Measurements from ENCODE around the gene CDK1.
A peak's percentile ranks its signal among the peaks of the same experiment; 100 is the strongest.

Gene CDK1

GRCh38 chr10:60777696-60778213 lies 523 bp upstream of the CDK1 start:
- no peak for DNase-seq (ENCODE audit: low read depth, low spot score)

DNA sequence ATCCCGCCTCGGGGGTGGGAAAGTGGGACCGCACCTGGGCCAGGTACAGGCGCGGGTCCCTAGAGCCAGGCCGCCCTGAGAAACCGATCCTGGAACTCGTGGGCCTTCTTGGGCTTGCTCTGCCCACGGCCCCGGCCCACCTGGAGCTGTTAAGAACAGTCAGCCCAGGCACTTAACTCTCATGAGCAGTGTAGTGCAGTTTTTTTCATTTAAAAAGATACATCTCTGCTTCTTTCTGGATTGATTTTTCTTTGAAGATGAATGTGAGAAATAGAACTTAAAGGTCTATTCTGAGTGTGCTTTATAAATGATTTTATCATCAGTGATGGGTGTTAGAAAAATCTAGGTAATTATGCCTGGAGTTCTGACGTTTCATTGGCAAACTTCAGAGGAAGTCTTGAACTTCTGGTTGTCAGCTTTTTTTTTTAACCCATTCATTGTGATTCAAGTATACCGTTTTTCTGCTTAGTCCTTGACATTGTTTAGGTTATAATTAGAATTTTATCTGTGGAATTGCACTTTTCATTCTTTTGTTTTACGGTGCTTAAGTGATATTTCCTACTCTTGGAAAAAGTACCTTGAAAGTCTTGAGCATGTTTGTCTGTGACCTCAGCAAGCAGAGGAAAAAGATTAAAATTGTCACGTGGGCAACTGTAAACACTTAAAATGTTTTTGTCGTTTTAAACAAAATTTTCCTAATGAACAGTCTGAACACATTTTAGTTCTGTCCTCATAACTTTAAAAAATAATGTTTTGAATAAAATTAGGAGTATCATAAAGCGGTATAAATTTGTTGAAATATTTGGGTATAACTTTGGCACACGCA lies 906 bp downstream of the CDK1 start:
- no peak for DNase-seq (ENCODE audit: low read depth, low spot score)

- DNase-seq (ENCODE audit: low read depth, low spot score): no peak
These were observed 3.4 kb downstream of the CDK1 start for GRCh38 chr10:60781661-60782060.

GRCh38 chr10:60784641-60785040 lies 6.4 kb downstream of the CDK1 start:
- DNase-seq (ENCODE audit: low read depth, low spot score): no peak

GRCh38 chr10:60788544-60788943 lies 10.3 kb downstream of the CDK1 start:
- DNase-seq (ENCODE audit: low read depth, low spot score): no peak

GRCh38 chr10:60789340-60789739 lies 11.1 kb downstream of the CDK1 start:
- no peak for DNase-seq (ENCODE audit: low read depth, low spot score)

GRCh38 chr10:60794953-60795352 lies 16.7 kb downstream of the CDK1 start:
- DNase-seq (ENCODE audit: low read depth, low spot score): no peak

DNA sequence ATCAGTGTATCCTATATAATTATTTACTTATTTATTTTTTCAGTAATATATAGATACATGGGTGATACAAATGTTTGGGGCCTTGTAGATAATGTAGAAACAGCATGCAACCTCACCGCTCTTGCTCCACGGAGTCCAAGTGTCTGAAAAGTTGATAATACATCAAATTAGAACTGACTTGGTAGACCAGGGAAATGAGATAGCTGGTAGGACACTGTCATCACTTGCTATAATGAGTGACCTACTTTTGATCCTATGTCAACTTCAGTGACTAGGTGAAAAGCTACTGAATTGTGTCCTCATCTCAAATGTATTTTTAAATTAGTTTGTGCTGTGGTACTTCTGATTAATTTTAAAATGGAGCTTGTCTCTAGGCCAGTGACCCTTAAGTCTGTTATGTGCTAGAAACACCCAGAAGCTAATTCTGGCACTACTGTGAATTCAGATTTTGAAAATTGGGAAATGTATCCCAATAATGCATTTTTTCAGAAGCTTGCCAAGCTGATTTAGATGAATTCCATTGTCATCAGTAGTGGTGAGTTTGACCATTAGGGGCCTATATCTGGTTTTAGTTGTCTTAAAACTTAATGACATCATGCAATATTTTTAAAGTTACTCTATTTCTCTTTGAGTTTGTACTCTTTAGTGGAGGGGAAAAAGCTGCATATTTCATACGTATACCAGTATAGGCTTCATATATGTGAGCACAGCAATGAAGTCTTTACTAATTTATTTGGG lies 17.4 kb downstream of the CDK1 start:
- DNase-seq (ENCODE audit: low read depth, low spot score): no peak

GRCh38 chr10:60796481-60796880 lies 18.2 kb downstream of the CDK1 start:
- no peak for DNase-seq (ENCODE audit: low read depth, low spot score)

DNA sequence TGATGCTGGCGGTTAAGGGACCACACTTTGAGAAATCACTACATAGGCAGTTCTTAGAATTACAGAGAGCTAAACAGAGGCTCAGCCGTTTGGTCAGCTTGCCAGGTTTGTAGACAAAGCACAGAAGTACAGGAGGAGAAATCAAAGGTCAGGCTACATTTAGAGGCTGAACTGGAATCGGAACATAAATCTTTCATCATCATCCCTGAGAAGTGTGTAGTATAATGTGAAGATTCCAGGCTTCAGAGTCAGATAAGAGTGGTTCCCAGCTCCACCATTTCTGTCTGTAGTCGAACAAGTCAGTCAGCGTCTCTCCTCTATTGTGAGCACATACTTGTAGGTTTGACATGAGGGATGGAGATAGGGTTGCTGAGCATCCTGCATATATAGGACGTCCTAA lies 18.9 kb downstream of the CDK1 start:
- no peak for DNase-seq (ENCODE audit: low read depth, low spot score)

DNA sequence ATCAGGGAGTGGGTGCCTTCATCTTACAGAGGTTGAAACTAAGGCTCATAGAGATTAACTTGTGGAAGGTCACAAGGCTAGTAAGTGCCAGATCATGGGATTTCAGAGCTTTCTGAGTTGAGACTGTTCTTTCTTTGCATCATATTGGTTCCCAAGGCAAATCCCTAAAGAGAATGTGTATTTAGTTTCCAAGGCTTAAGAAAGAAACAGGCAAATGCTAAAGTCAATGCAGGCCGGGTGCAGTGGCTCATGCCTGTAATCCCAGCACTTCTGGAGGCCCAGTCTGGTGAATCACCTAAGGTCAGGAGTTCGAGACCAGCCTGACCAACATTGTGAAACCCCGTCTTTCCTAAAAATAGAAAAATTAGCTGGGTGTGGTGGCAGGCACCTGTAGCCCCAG lies 19.8 kb downstream of the CDK1 start:
- DNase-seq (ENCODE audit: low read depth, low spot score): no peak

DNA sequence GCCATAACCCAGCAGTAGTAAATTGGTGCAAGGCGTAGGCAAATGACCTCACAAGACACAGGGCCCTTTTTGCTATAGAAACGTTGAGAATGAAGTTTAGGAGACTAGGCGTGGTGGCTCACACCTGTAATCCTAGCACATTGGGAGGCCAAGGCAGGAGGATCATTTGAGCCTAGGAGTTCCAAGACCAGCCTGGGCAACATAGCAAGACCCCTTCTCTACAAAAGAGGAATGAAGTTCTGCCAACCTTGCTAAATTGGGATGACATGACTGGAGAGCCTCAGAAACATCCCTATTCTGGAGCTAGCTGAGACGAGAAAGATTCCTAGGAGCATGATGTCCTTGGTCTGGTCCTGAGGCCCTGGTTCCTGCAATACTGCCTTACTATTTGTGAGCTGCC lies 20.6 kb downstream of the CDK1 start:
- DNase-seq (ENCODE audit: low read depth, low spot score): no peak

DNA sequence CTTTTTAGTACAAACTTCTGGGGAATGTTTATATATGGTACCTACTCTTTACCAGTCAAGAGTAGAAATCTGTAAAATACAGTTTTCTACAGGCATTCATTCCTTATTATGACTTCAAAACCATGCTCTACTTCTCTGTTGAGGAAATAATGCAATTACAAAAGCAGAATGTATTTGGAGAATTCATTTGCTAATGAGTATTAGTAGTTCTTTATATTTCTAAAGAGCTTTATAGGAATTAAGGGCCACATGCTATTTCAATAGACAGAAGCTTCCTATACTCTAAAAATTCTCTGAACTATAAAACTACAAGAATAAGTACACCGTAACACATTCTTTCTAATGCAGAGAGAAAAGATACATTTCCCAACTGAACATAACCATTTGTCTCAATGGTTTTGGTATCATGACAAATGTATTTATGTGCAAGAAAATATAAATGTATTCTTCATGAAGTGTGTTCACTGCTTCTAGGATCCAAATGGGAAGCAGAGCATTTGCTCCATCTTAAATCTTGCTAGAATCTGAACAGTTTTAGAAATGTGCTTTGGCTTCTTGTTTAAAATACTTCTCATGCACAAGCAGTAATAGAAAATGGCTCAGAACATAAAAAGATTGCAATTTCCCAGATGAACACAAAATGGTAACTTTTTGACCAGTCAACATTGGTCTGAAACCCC lies 21.8 kb downstream of the CDK1 start:
- DNase-seq (ENCODE audit: low read depth, low spot score): no peak

GRCh38 chr10:60800918-60801317 lies 22.6 kb downstream of the CDK1 start:
- no peak for DNase-seq (ENCODE audit: low read depth, low spot score)

DNA sequence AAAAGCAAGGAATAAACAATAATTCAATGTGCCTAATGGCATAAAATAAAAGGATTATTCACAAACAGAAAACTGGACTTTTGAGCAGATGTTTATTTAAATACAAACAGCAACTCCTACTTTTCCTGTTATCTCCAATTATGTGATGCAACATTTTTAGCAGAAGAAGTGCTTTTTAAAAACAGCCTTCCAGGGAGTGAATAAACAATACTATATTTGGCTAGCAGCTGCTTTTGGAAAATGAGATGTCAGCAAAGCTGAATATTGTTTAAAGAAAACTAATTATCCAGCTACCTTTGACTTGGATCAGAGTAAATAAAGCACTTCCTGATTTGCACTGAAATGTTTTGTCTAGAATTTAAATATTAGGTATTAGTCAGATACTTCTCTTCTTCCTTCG lies 23.2 kb downstream of the CDK1 start:
- DNase-seq (ENCODE audit: low read depth, low spot score): no peak

GRCh38 chr10:60803433-60803832 lies 25.2 kb downstream of the CDK1 start:
- DNase-seq (ENCODE audit: low read depth, low spot score): no peak

- no peak for DNase-seq (ENCODE audit: low read depth, low spot score)
These were observed 25.6 kb downstream of the CDK1 start for GRCh38 chr10:60803865-60804264.

GRCh38 chr10:60806921-60807320 lies 28.6 kb downstream of the CDK1 start:
- DNase-seq (ENCODE audit: low read depth, low spot score): peak; percentile 63

GRCh38 chr10:60807499-60807898 lies 29.2 kb downstream of the CDK1 start:
- DNase-seq (ENCODE audit: low read depth, low spot score): no peak

DNA sequence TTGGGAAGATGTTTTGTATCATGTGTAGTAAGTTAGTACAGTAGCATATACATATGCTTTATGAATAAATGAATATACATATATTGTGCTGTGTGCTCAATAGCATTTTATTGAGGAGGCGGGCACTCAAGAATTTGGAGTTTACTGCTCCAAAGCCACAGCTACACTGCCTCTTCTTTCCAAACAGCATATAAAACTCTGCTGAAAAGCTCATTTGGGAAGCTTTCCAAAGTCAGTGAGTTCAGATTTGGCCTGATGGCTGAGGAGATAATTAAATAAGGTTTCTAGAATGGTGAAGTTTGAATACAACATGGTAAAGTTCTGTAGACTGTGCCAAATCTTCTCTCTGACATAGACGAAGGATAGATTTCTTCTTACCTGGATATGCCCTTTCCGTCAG lies 29.8 kb downstream of the CDK1 start:
- no peak for DNase-seq (ENCODE audit: low read depth, low spot score)

- DNase-seq (ENCODE audit: low read depth, low spot score): no peak
These were observed 30.9 kb downstream of the CDK1 start for GRCh38 chr10:60809157-60809556.

DNA sequence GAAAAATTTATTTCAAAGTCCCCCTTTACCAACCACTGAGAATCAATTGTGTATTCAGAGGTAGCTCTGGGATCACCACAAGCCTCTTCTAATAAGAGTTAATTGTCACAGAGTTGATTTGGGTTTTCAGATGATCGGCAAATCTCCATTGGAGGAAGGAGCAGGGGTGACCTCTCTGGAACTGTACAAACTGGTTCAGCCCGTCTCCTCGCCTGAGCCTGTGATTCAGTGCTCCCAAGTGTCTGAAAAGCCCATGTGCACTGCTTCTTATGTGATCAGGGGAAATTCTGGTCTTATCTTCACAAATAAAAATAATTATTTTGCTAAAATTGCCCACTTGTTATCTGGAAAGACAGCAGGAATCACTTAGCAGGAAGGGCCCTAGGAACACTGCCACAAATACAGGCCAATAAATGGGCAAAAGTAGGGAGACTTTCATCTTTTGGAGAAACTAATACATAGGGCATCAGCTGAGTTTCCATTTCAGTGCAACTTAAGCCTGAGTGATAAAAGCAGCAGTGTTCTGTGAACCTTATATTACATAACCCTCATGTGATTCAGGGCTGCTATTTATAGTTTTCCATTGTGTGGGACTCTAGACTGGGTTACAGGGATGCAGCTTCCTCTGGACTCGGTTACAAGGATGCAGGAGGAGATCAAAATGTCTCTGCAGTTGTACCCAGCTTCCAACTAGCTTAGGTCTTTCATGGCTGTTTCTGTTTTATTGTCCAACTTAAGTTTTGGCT lies 32.3 kb downstream of the CDK1 start:
- DNase-seq (ENCODE audit: low read depth, low spot score): peak; percentile 50

All from astrocyte of the hippocampus (primary cell).